PFSK-1 (cell line): ENCODE measurements around the gene IQGAP2.

Experiments
- FOXP2 ChIP-seq: optimal IDR thresholded peaks from 2 replicates; pipeline ENCODE3; 2011; ENCODE audit warnings: borderline replicate concordance, control low read depth, inconsistent platforms; ENCODE audit not compliant: insufficient read depth; ENCODE audit errors: extremely low read length, extremely low read depth
- POLR2AphosphoS5 ChIP-seq: IDR thresholded peaks from 2 replicates; pipeline ENCODE4 v1.6.1; 2012; ENCODE audit warnings: low read depth, mild to moderate bottlenecking, control low read depth, low read length, moderate library complexity
- REST ChIP-seq, 2 experiments: IDR thresholded peaks; 2 replicates each; pipeline versions ENCODE4 v1.6.1 to v1.8.0; 2011 to 2012; ENCODE audit warnings: low read depth in 2 of 2, low read length in 2 of 2, control low read depth in 1 of 2, inconsistent platforms in 1 of 2, mild to moderate bottlenecking in 1 of 2, moderate library complexity in 1 of 2; ENCODE audit not compliant: insufficient read depth in 1 of 2
- SIN3A ChIP-seq: IDR thresholded peaks from 2 replicates; pipeline ENCODE4 v1.6.1; 2012; ENCODE audit warnings: mild to moderate bottlenecking, low read length, moderate library complexity, borderline replicate concordance; ENCODE audit not compliant: insufficient read depth
- TAF1 ChIP-seq: IDR thresholded peaks from 2 replicates; pipeline ENCODE4 v1.6.1; 2012; ENCODE audit warnings: low read length, control low read depth, borderline replicate concordance; ENCODE audit not compliant: insufficient read depth

IQGAP2 gene

GRCh38 chr5:76751291-76751690 is 348.2 kb downstream of the IQGAP2 start:
- TF ChIP-seq FOXP2, result no peak
- TF ChIP-seq REST (IDR thresholded peaks at IDR 0.05; ENCODE audit: insufficient read depth in 1 of 2, low read depth in 2 of 2, low read length in 2 of 2), result no peak
- no peak for TF ChIP-seq TAF1
- TF ChIP-seq POLR2AphosphoS5, result no peak
- no peak for TF ChIP-seq SIN3A

- TF ChIP-seq FOXP2 (no peak), POLR2AphosphoS5 (no peak), TAF1 (no peak), SIN3A (no peak), REST (IDR thresholded peaks at IDR 0.05; ENCODE audit: insufficient read depth in 1 of 2, low read depth in 2 of 2, low read length in 2 of 2) (no peak)
Measured at GRCh38 chr5:76754668-76755078, 351.6 kb downstream of the IQGAP2 start.

GRCh38 chr5:76755779-76756637 is 352.9 kb downstream of the IQGAP2 start:
- TF ChIP-seq FOXP2 (no peak), SIN3A (no peak), TAF1 (no peak), REST (IDR thresholded peaks at IDR 0.05; ENCODE audit: insufficient read depth in 1 of 2, low read depth in 2 of 2, low read length in 2 of 2) (no peak), POLR2AphosphoS5 (no peak)

- TF ChIP-seq REST (IDR thresholded peaks at IDR 0.05; ENCODE audit: insufficient read depth in 1 of 2, low read depth in 2 of 2, low read length in 2 of 2), result no peak
Measured at GRCh38 chr5:76757049-76757448, 354.0 kb downstream of the IQGAP2 start.
